ENCODE data around the gene ZC3H12A. TPM values are rescaled to one million over a fixed set of nuclear protein-coding genes. Genes with fewer than 3 reads are reported as not detected.

ZC3H12A gene
- total and polyA plus RNA-seq, 4 donors: 2.1 to 10.9 (median 3.0) TPM

- no peak for DNase-seq (ENCODE audit: low spot score)
- Histone ChIP-seq H3K9ac (ENCODE audit: low read depth in 1 of 2, low read length in 2 of 2) (no peak overlapping the region), H3K4me1 (ENCODE audit: control insufficient read depth in 4 of 4, insufficient read depth in 4 of 4, low read length in 3 of 4) (no peaks in the 10 kb centered on the region), H3K4me3 (ENCODE audit: low read depth in 1 of 3, low read length in 3 of 3) (no peak overlapping the region), H3K27me3 (ENCODE audit: control insufficient read depth in 4 of 4, insufficient read depth in 4 of 4, low read length in 3 of 4) (no peaks in the 10 kb centered on the region), H3K9me3 (ENCODE audit: control insufficient read depth in 4 of 4, low read length in 3 of 4) (no peaks in the 10 kb centered on the region), H3K27ac (ENCODE audit: low read depth in 1 of 2, low read length in 2 of 2) (no peak overlapping the region), H3K36me3 (ENCODE audit: control insufficient read depth in 4 of 4, insufficient read depth in 3 of 4, low read depth in 1 of 4, low read length in 3 of 4) (no peaks in the 10 kb centered on the region)
- TF ChIP-seq, protein P1, sequence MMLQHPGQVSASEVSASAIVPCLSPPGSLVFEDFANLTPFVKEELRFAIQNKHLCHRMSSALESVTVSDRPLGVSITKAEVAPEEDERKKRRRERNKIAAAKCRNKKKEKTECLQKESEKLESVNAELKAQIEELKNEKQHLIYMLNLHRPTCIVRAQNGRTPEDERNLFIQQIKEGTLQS (IDR thresholded peaks at IDR 0.05): no peak
- TF ChIP-seq GABPA (IDR thresholded peaks at IDR 0.05 in 1 of 2, conservative IDR thresholded peaks at IDR 0.05 in 1 of 2) (no peak), RXRA (IDR thresholded peaks at IDR 0.05) (no peak), NR2F2 (IDR thresholded peaks at IDR 0.05) (no peak), MAX (IDR thresholded peaks at IDR 0.05) (no peak), HNF4A (conservative IDR thresholded peaks at IDR 0.05) (no peak), SP1 (IDR thresholded peaks at IDR 0.05) (no peak), EGR1 (IDR thresholded peaks at IDR 0.05; ENCODE audit: low read depth in 2 of 2) (no peak), YY1 (IDR thresholded peaks at IDR 0.05) (no peak), JUND (IDR thresholded peaks at IDR 0.05) (no peak), RAD21 (IDR thresholded peaks at IDR 0.05) (no peak)
- 80% methylated on average over 12 of the region's 12 CpGs for WGBS
These were observed 41.7 kb upstream of the ZC3H12A start for GRCh38 chr1:37432716-37433115.

DNA sequence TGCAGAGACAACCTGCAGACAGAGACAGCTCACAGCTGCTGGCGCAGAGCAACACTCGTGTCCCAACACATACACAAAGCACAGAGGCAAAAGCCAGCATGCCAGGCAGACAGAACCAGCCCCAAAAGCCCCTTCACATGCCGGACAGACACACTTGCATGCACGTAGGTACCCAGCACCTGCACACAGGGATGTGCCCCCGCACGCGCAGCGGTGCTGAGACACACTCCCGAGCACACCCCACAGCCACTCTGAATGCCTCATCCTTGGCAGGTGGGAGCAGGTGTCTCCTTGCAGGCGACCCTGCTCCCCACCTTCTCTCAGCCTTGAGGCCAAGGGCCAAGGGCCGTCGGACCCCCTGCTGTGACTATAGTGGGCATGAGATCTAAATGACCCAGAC lies 41.2 kb upstream of the ZC3H12A start:
- Histone ChIP-seq H3K9me3 (ENCODE audit: control insufficient read depth in 4 of 4, low read length in 3 of 4) (no peaks in the 10 kb centered on the region), H3K9ac (ENCODE audit: low read depth in 1 of 2, low read length in 2 of 2) (no peak overlapping the region), H3K27me3 (ENCODE audit: control insufficient read depth in 4 of 4, insufficient read depth in 4 of 4, low read length in 3 of 4) (no peaks in the 10 kb centered on the region), H3K4me3 (ENCODE audit: low read depth in 1 of 3, low read length in 3 of 3) (no peak overlapping the region), H3K4me1 (ENCODE audit: control insufficient read depth in 4 of 4, insufficient read depth in 4 of 4, low read length in 3 of 4) (no peaks in the 10 kb centered on the region), H3K36me3 (ENCODE audit: control insufficient read depth in 4 of 4, insufficient read depth in 3 of 4, low read depth in 1 of 4, low read length in 3 of 4) (no peaks in the 10 kb centered on the region), H3K27ac (ENCODE audit: low read depth in 1 of 2, low read length in 2 of 2) (no peak overlapping the region)
- no peak for TF ChIP-seq JUND (IDR thresholded peaks at IDR 0.05)
- TF ChIP-seq, protein P1 (IDR thresholded peaks at IDR 0.05): no peak
- TF ChIP-seq FOXA1 (IDR thresholded peaks at IDR 0.05): no peak
- TF ChIP-seq GABPA (IDR thresholded peaks at IDR 0.05 in 1 of 2, conservative IDR thresholded peaks at IDR 0.05 in 1 of 2): no peak
- no peak for TF ChIP-seq RXRA (IDR thresholded peaks at IDR 0.05)
- TF ChIP-seq REST (IDR thresholded peaks at IDR 0.05): no peak
- no peak for TF ChIP-seq YY1 (IDR thresholded peaks at IDR 0.05)
- no peak for TF ChIP-seq HNF4G (IDR thresholded peaks at IDR 0.05)
- no peak for TF ChIP-seq NR2F2 (IDR thresholded peaks at IDR 0.05)
- WGBS: 79% methylated on average over 12 of the region's 12 CpGs
- no peak for DNase-seq (ENCODE audit: low spot score)
